Hepatocyte (in vitro differentiated cells): ENCODE data around the gene TMEM117.

ENCODE experiments used
- EZH2 ChIP-seq: fragments of 200-600 bp; sonication (generic); IDR thresholded peaks from 2 replicates; pipeline ENCODE4 v1.6.1; 2016; ENCODE audit warnings: antibody characterized with exemption, mild to moderate bottlenecking, borderline replicate concordance
- EZH2phosphoT487 ChIP-seq: fragments of 200-600 bp; sonication (generic); IDR thresholded peaks from one replicate; pipeline ENCODE4 v1.6.1; 2018; ENCODE audit warnings: antibody characterized with exemption, mild to moderate bottlenecking, low read depth, moderate library complexity; ENCODE audit not compliant: unreplicated experiment, severe bottlenecking
- TF ChIP-seq, protein P1 (sequence below): fragments of 200-600 bp; sonication (generic); IDR thresholded peaks from 2 replicates; pipeline ENCODE4 v1.5.1; 2016; ENCODE audit warnings: antibody characterized with exemption, mild to moderate bottlenecking; ENCODE audit not compliant: poor library complexity

DNA sequence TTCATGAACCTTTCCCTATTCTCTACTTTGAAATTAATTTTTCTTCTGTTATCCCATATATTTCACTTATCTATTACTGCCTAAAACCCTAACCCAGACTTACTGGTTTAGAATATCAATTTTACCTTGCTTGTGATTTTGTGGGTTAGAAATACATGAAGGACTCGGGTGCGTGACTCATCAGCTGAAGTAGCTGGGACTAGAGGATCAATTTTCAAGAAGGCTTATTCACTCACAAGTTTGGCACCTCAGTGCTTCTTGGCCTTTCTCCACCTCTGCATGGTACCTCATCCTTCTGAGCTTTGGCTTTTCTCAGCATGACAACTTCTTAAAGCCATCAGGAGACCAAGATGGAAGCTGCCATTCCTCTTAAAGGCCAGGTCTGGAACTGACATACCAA, 57.8 kb downstream of the TMEM117 start:
- TF ChIP-seq, protein P1, sequence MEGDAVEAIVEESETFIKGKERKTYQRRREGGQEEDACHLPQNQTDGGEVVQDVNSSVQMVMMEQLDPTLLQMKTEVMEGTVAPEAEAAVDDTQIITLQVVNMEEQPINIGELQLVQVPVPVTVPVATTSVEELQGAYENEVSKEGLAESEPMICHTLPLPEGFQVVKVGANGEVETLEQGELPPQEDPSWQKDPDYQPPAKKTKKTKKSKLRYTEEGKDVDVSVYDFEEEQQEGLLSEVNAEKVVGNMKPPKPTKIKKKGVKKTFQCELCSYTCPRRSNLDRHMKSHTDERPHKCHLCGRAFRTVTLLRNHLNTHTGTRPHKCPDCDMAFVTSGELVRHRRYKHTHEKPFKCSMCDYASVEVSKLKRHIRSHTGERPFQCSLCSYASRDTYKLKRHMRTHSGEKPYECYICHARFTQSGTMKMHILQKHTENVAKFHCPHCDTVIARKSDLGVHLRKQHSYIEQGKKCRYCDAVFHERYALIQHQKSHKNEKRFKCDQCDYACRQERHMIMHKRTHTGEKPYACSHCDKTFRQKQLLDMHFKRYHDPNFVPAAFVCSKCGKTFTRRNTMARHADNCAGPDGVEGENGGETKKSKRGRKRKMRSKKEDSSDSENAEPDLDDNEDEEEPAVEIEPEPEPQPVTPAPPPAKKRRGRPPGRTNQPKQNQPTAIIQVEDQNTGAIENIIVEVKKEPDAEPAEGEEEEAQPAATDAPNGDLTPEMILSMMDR, result no peak
- TF ChIP-seq EZH2, result no peak
- no peak for TF ChIP-seq EZH2phosphoT487
